ENCODE results near the gene VIT.
"Not testable (repeated sequence)": the region's sequence is repeated elsewhere in the genome, so short reads cannot be mapped to it uniquely, and the experiment has no call there.

Gene VIT

DNA sequence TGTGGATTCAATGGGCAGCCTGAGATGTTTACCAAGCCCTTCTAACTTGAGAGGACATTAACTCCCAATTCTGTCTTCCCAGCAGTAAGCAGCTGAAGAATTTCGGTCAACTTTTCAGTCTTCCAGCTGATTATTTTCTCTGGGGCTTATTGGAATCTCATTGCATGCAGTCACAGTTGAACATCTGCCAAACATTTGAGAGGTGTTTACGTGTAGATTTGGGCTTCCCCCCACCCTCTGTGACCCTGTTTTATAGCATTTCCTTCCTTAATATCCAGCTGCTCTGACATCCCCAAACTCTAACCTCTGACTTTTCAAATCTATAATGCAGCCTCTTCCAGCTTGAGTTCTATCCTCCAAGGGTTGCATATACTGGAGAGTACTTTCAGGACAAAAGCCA is 16.5 kb upstream of the VIT start:
- Histone ChIP-seq H3K4me3 (ENCODE audit: low read length) (no peak overlapping the region), H3K9me3 (ENCODE audit: insufficient read depth, low read depth, low read length) (0 out of 2 replicates have a peak, but pooled peaks cover 8% of the 10 kb centered on the region)

DNA sequence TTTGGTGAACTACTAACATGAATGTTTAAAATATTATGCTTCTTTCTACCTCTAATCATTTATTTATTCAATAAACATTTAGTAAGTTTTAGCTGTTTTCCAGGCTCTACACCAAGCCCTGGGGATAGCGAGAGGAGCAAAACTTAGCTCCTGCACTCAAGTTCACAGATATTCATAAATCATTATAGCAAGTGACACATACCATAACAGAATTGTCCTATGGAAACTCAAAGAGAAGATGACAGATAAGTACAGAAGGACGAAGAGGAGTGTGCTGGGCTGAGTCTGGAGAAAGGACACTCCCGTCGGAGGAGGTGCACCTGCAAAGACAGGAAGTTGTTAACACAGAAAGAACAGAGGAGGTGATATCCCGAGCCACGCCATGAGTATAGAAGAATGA is 13.9 kb upstream of the VIT start:
- Histone ChIP-seq H3K9ac (ENCODE audit: low read depth, low read length) (no peak overlapping the region), H3K36me3 (ENCODE audit: insufficient read depth, low read depth, low read length) (no peaks in the 10 kb centered on the region), H3K4me3 (ENCODE audit: low read length) (no peak overlapping the region), H3K27ac (ENCODE audit: low read length) (no peak overlapping the region), H3K27me3 (ENCODE audit: insufficient read depth, low read length) (no peaks in the 10 kb centered on the region), H3K9me3 (ENCODE audit: insufficient read depth, low read depth, low read length) (0 out of 2 replicates have a peak, but pooled peaks cover 8% of the 10 kb centered on the region), H3K4me1 (ENCODE audit: insufficient read depth, low read length) (no peaks in the 10 kb centered on the region)

More for the DNA sequence above, 16.5 kb upstream of the VIT start:
- H3K27ac ChIP-seq (ENCODE audit: low read length): no peak overlapping the region
- no peak overlapping the region for H3K9ac ChIP-seq (ENCODE audit: low read depth, low read length)
- H3K4me1 ChIP-seq (ENCODE audit: insufficient read depth, low read length): no peaks in the 10 kb centered on the region
- no peaks in the 10 kb centered on the region for H3K27me3 ChIP-seq (ENCODE audit: insufficient read depth, low read length)
- no peaks in the 10 kb centered on the region for H3K36me3 ChIP-seq (ENCODE audit: insufficient read depth, low read depth, low read length)

DNA sequence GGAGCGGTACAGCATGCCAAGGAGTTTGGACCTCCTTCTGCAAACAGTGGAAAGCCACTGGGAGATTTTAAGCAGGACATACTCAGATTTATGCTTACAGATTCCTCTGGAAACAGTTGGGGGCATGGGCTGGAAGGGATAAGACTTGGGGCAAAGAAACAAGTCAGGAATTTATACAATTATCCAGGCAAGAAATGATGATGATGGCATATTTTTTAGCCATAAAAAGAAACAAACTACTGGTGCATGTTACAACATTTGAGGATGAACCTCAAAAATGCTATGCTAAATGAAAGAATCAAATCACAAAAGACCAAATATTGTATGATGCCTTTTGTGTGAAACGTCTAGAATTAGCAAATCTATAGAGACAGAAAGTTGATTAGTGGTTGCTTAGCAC is 13.5 kb upstream of the VIT start:
- Histone ChIP-seq H3K27ac (ENCODE audit: low read length) (no peak overlapping the region), H3K4me3 (ENCODE audit: low read length) (no peak overlapping the region), H3K9ac (ENCODE audit: low read depth, low read length) (no peak overlapping the region), H3K4me1 (ENCODE audit: insufficient read depth, low read length) (no peaks in the 10 kb centered on the region), H3K27me3 (ENCODE audit: insufficient read depth, low read length) (no peaks in the 10 kb centered on the region), H3K9me3 (ENCODE audit: insufficient read depth, low read depth, low read length) (0 out of 2 replicates have a peak, but pooled peaks cover 8% of the 10 kb centered on the region), H3K36me3 (ENCODE audit: insufficient read depth, low read depth, low read length) (no peaks in the 10 kb centered on the region)

DNA sequence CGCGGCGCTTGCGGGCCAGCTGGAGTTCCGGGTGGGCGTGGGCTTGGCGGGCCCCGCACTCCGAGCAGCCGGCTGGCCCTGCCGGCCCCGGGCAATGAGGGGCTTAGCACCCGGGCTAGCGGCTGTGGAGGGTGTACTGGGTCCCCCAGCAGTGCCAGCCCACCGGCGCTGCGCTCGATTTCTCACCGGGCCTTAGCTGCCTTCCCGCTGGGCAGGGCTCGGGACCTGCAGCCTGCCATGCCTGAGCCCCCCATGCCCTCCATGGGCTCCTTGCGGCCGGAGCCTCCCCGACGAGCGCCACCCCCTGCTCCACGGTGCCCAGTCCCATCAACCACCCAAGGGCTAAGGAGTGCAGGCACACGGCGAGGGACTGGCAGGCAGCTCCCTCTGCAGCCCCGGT is 8.2 kb upstream of the VIT start:
- not testable (repeated sequence) for H3K4me1 ChIP-seq (ENCODE audit: insufficient read depth, low read length); H3K9ac ChIP-seq (ENCODE audit: low read depth, low read length); H3K27ac ChIP-seq (ENCODE audit: low read length); H3K27me3 ChIP-seq (ENCODE audit: insufficient read depth, low read length); H3K36me3 ChIP-seq (ENCODE audit: insufficient read depth, low read depth, low read length); H3K4me3 ChIP-seq (ENCODE audit: low read length); H3K9me3 ChIP-seq (ENCODE audit: insufficient read depth, low read depth, low read length)

DNA sequence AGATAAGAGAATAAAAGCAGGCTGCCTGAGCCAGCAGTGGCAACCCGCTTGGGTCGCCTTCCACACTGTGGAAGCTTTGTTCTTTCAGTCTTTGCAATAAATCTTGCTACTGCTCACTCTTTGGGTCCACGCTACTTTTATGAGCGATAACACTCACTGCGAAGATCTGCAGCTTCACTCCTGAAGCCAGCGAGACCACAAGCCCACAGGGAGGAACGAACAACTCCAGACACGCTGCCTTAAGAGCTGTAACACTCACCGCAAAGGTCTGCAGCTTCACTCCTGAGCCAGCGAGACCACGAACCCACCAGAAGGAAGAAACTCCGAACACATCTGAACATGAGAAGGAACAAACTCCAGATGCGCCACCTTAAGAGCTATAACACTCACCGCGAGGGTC is 7.5 kb upstream of the VIT start:
- H3K27me3 ChIP-seq (ENCODE audit: insufficient read depth, low read length); H3K9ac ChIP-seq (ENCODE audit: low read depth, low read length); H3K36me3 ChIP-seq (ENCODE audit: insufficient read depth, low read depth, low read length); H3K4me1 ChIP-seq (ENCODE audit: insufficient read depth, low read length); H3K4me3 ChIP-seq (ENCODE audit: low read length); H3K27ac ChIP-seq (ENCODE audit: low read length); H3K9me3 ChIP-seq (ENCODE audit: insufficient read depth, low read depth, low read length): not testable (repeated sequence)

DNA sequence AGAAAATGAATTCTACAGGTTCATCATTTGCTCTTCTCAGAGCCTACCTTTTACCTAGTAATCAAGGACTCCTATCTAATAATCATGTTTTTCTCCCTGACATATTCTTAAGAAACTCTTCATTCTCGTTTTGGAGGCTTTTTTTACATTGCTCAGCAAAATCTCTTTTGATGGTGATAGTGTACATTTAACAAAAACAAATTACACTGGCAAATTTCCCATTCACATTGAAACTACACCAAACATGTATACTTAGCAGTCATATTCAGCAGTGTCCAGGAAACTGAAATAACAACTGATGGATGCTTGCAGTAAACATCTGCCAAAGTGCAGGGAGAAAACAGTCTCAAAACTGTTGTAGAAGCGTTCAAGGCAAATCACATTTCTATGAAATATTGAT is 4.4 kb upstream of the VIT start:
- no peak overlapping the region for H3K4me3 ChIP-seq (ENCODE audit: low read length)
- no peaks in the 10 kb centered on the region for H3K36me3 ChIP-seq (ENCODE audit: insufficient read depth, low read depth, low read length)
- H3K27ac ChIP-seq (ENCODE audit: low read length): no peak overlapping the region
- H3K27me3 ChIP-seq (ENCODE audit: insufficient read depth, low read length): no peaks in the 10 kb centered on the region
- H3K4me1 ChIP-seq (ENCODE audit: insufficient read depth, low read length): no peaks in the 10 kb centered on the region
- H3K9ac ChIP-seq (ENCODE audit: low read depth, low read length): no peak overlapping the region
- no peaks in the 10 kb centered on the region for H3K9me3 ChIP-seq (ENCODE audit: insufficient read depth, low read depth, low read length)

DNA sequence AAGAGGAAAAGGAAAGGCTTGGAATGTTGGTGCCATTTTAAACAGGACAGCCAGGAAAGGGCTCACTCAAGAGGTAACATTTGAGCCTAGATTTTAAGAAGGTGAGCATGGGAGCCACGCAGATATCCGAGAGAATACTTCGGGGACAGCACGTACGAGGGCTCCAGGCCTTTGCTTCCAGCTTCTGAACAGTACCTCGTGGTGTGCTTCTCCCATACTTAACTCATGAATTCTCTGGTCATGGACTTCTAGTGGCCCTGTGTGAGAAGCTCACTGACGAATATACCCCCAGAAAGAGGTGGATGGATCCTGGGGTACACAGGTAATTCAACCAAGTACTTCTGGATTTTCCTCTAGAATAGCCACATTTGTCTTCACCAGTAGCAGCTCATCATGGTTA is 2.7 kb upstream of the VIT start:
- Histone ChIP-seq H3K9ac (ENCODE audit: low read depth, low read length) (no peak overlapping the region), H3K4me3 (ENCODE audit: low read length) (no peak overlapping the region), H3K27ac (ENCODE audit: low read length) (no peak overlapping the region), H3K36me3 (ENCODE audit: insufficient read depth, low read depth, low read length) (no peaks in the 10 kb centered on the region), H3K9me3 (ENCODE audit: insufficient read depth, low read depth, low read length) (no peaks in the 10 kb centered on the region), H3K4me1 (ENCODE audit: insufficient read depth, low read length) (no peaks in the 10 kb centered on the region; the same call in 1 of the 2 replicates), H3K27me3 (ENCODE audit: insufficient read depth, low read length) (no peaks in the 10 kb centered on the region)

DNA sequence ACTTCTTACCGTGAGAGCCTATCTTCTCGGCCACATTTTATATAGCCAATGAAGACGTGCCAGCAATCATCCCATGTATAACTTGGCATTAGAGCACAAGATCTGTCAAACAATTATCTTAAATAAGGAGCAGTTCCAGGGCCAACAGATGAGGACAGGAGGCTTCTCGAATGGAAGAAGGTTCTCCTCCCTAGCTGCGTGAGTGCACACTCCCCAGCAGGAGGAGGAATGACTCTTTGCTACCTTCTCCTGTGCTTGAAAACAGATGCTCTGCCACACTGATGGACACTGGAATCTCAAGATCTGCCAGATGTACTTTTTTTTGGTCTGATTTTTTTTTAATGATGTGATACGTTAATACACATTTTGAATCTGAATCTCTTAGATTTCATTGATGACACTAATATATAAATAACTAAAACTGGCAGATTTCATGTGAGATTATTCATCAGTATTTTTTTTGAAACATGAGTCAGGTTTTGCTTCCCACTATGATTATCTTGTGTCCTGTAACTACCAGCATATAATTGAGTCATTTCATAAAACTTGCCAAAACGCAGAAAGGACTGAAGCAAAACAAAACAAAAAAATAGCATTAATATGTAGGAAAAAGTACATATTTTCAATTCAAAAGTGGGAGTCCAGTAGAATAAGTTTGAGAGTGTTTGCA is 626 bp upstream of the VIT start:
- no peaks in the 10 kb centered on the region for H3K9me3 ChIP-seq (ENCODE audit: insufficient read depth, low read depth, low read length)
- H3K9ac ChIP-seq (ENCODE audit: low read depth, low read length): no peak overlapping the region
- no peak overlapping the region for H3K4me3 ChIP-seq (ENCODE audit: low read length)
- no peaks in the 10 kb centered on the region for H3K36me3 ChIP-seq (ENCODE audit: insufficient read depth, low read depth, low read length)
- no peak overlapping the region for H3K27ac ChIP-seq (ENCODE audit: low read length)
- no peaks in the 10 kb centered on the region for H3K27me3 ChIP-seq (ENCODE audit: insufficient read depth, low read length)
- H3K4me1 ChIP-seq (ENCODE audit: insufficient read depth, low read length): peaks cover under 1% of the 10 kb centered on the region; the same call in 1 of the 2 replicates

DNA sequence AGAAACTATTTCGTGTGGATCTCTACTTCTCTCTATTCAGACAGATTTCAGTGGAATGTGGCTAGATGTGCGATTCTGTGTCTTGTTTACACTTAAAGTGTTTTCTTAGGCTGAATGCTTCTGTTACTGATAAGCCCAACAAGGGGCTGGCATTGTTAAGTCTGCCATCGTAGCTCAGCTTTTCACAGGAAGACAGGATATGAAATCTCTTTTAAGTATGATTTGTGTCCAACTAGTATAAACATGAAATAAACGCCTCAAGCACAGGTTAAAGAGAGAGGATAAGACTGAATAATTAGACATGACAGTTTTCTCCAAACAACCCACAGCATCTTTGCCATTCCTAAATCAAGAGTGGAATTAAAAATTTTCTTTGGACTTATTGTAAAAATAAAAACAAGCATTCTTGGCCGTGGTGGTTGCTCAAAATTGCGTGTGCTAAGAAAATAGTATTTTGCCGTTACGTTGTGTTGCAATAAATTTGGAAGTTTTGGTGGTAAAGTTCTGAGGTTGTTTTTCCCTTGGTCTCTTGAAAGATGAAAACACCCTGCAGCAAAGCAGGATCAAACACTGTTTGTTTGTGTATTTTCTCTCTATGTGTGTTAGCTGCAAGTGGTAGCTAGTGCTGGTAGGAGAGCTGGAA is 1.0 kb downstream of the VIT start:
- no peaks in the 10 kb centered on the region for H3K36me3 ChIP-seq (ENCODE audit: insufficient read depth, low read depth, low read length)
- no peak overlapping the region for H3K4me3 ChIP-seq (ENCODE audit: low read length)
- no peak overlapping the region for H3K27ac ChIP-seq (ENCODE audit: low read length)
- H3K9me3 ChIP-seq (ENCODE audit: insufficient read depth, low read depth, low read length): no peaks in the 10 kb centered on the region
- no peaks in the 10 kb centered on the region for H3K27me3 ChIP-seq (ENCODE audit: insufficient read depth, low read length)
- H3K9ac ChIP-seq (ENCODE audit: low read depth, low read length): no peak overlapping the region
- peaks cover 6% of the 10 kb centered on the region for H3K4me1 ChIP-seq (ENCODE audit: insufficient read depth, low read length)

DNA sequence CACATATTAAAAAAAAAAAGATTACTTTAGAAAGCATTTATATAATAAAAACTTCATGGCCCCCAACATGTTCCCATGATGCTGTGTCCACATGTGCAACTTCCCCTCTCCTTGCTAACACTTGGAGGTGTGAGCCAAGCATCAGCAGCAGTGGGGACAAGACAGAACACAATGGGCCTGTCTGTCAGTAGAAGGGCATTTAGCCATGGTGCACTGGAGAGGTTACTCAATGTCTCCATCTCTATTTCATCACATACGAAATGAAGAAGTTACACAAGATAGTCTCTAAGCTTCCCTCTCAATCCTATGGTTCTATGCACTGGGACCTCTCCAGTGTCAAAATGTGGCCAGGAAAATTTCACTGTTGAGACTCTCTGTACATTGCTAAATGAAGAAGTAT is 2.5 kb downstream of the VIT start:
- no peak overlapping the region for H3K27ac ChIP-seq (ENCODE audit: low read length)
- peaks cover 6% of the 10 kb centered on the region for H3K4me1 ChIP-seq (ENCODE audit: insufficient read depth, low read length)
- H3K27me3 ChIP-seq (ENCODE audit: insufficient read depth, low read length): no peaks in the 10 kb centered on the region
- no peaks in the 10 kb centered on the region for H3K9me3 ChIP-seq (ENCODE audit: insufficient read depth, low read depth, low read length)
- H3K9ac ChIP-seq (ENCODE audit: low read depth, low read length): no peak overlapping the region
- H3K36me3 ChIP-seq (ENCODE audit: insufficient read depth, low read depth, low read length): no peaks in the 10 kb centered on the region
- no peak overlapping the region for H3K4me3 ChIP-seq (ENCODE audit: low read length)

DNA sequence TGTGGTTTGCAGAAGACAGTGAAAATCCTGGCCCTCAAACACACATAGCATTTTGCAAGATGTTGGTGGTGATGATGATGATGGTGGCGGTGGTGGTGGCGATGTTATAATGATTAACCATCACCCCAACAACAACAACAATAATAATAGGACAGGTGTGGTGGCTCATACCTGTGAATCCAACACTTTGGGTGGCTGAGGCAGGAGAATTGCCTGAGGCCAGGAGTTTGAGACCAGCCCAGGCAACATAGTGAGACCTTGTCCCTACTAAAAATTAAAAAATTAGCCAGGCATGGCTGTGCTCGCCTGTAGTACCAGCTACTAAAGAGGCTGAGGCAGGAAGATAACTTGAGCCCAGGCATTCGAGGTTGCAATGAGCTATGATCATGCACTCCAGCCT is 3.8 kb downstream of the VIT start:
- Histone ChIP-seq H3K27me3 (ENCODE audit: insufficient read depth, low read length) (no peaks in the 10 kb centered on the region), H3K36me3 (ENCODE audit: insufficient read depth, low read depth, low read length) (no peaks in the 10 kb centered on the region), H3K27ac (ENCODE audit: low read length) (no peak overlapping the region), H3K9me3 (ENCODE audit: insufficient read depth, low read depth, low read length) (no peaks in the 10 kb centered on the region), H3K4me3 (ENCODE audit: low read length) (no peak overlapping the region), H3K9ac (ENCODE audit: low read depth, low read length) (no peak overlapping the region), H3K4me1 (ENCODE audit: insufficient read depth, low read length) (peaks cover 6% of the 10 kb centered on the region)

DNA sequence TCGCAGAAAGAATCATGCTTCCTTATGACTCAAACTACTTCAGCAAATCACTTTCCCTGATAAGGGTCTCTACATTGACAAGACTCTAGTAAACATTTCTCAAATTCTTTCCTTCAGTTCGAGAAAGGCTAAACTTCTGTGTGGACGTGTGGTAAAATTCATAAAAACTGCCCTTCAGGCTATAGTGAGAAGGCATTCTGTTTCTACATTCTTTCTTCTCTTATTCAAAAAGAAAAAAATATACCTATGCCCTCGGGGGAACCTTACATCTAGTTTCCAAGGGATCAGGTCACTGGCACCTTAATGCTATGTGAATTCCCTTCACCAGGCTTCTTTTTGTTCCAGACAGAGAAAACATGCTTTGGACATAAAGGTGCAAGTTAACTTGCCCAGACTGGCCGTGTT is 4.9 kb downstream of the VIT start:
- Histone ChIP-seq H3K9me3 (ENCODE audit: insufficient read depth, low read depth, low read length) (no peaks in the 10 kb centered on the region), H3K36me3 (ENCODE audit: insufficient read depth, low read depth, low read length) (no peaks in the 10 kb centered on the region), H3K27ac (ENCODE audit: low read length) (no peak overlapping the region), H3K27me3 (ENCODE audit: insufficient read depth, low read length) (no peaks in the 10 kb centered on the region), H3K4me1 (ENCODE audit: insufficient read depth, low read length) (peaks cover 6% of the 10 kb centered on the region), H3K4me3 (ENCODE audit: low read length) (no peak overlapping the region), H3K9ac (ENCODE audit: low read depth, low read length) (no peak overlapping the region)

Measured in iPS-20b (cell line).